HCT116 (cell line): ENCODE measurements around the gene FOXK1. TPM values are rescaled to one million over a fixed set of nuclear protein-coding genes. Genes with fewer than 3 reads are reported as not detected.

Experiments
- ATAC-seq: fragments of 200-7000 bp; cut with Tn5 transposase; 2 replicates; pipeline ENCODE4 v1.9.1; 2020; ENCODE audit warnings: mild to moderate bottlenecking, moderate library complexity
- BruUV-seq: library from RNA; stranded (reverse); fragments of 400-500 nt; replicated peaks from 2 replicates; lab custom pipeline; 2021; lab: Mats Ljungman, UMichigan
- CTCF ChIA-PET: fragments of 300-600 bp; sonication (Branson Sonifier 250); formaldehyde crosslinking; loops from one replicate; lab custom pipeline; 2021; ENCODE audit warnings: antibody characterized with exemption; lab: Charles Lee
- POLR2A ChIA-PET: fragments of 300-600, 350-600 bp; sonication (Branson Sonifier 250); formaldehyde crosslinking; loops from one replicate; lab custom pipeline; 2021; ENCODE audit warnings: antibody characterized with exemption; lab: Charles Lee
- RAD21 ChIA-PET, 2 experiments: fragments of 300-600 bp; sonication (Branson Sonifier 250); formaldehyde crosslinking; loops; one replicate each; lab custom pipeline; 2023; ENCODE audit warnings: low total read pairs in 2 of 2; ENCODE audit not compliant: uncharacterized antibody in 2 of 2, unreplicated experiment in 2 of 2, low non-redundant PET in 1 of 2; lab: Charles Lee
- DNase-seq: peaks from one replicate; pipeline ENCODE4 v3.0.0-alpha.2; 2010; ENCODE audit warnings: low read depth, low spot score
- H2AFZ ChIP-seq: fragments of 200-600 bp; shearing (Covaris generic), sonication (generic); 2 replicates; pipeline ENCODE4 v1.6.1; 2017; ENCODE audit warnings: low read depth, mixed run types, mixed read lengths, antibody characterized with exemption, low read length; ENCODE audit not compliant: poor library complexity, severe bottlenecking
- H3K27ac ChIP-seq: 2 replicates; pipeline ENCODE4 v1.5.1; 2012; ENCODE audit warnings: low read depth, low read length
- H3K27me3 ChIP-seq: fragments of 200-600 bp; sonication (generic); 2 replicates; pipeline ENCODE4 v1.6.1; 2016; ENCODE audit warnings: mixed run types, low read length, mixed read lengths; ENCODE audit not compliant: insufficient read depth
- H3K36me3 ChIP-seq, 2 experiments: fragments of 200-500 bp in 1 of 2; fragments of 200-600 bp in 1 of 2; sonication (Bioruptor generic) in 1 of 2; sonication (generic) in 1 of 2; 2 replicates each; pipeline versions ENCODE4 v1.5.1 to v1.6.1; 2014 to 2016; ENCODE audit warnings: low read length in 2 of 2, inconsistent platforms in 1 of 2, mixed read lengths in 1 of 2, mixed run types in 1 of 2; ENCODE audit not compliant: insufficient read depth in 2 of 2, control insufficient read depth in 1 of 2
- H3K4me1 ChIP-seq, 2 experiments: fragments of 200-600 bp in 1 of 2; sonication (generic) in 1 of 2; 2 replicates each; pipeline versions ENCODE4 v1.5.1 to v1.6.1; 2012 to 2017; ENCODE audit warnings: low read length in 2 of 2, inconsistent platforms in 1 of 2, mild to moderate bottlenecking in 1 of 2, mixed read lengths in 1 of 2, mixed run types in 1 of 2, moderate library complexity in 1 of 2; ENCODE audit not compliant: insufficient read depth in 2 of 2, control insufficient read depth in 1 of 2
- H3K4me2 ChIP-seq: fragments of 200-600 bp; sonication (generic); 2 replicates; pipeline ENCODE4 v1.6.1; 2017; ENCODE audit warnings: mixed run types, low read length, mixed read lengths
- H3K4me3 ChIP-seq, 2 experiments: fragments of 200-600 bp in 1 of 2; sonication (generic) in 1 of 2; replicated peaks in 1 of 2; 2 replicates each; pipeline ENCODE4 v1.5.1; 2011 to 2016; ENCODE audit warnings: low read length in 2 of 2, control low read depth in 1 of 2, low read depth in 1 of 2, mild to moderate bottlenecking in 1 of 2, mixed read lengths in 1 of 2, mixed run types in 1 of 2
- H3K79me2 ChIP-seq: fragments of 200-600 bp; sonication (generic); 2 replicates; pipeline ENCODE4 v1.6.1; 2017; ENCODE audit warnings: mild to moderate bottlenecking, mixed run types, low read length, moderate library complexity, mixed read lengths; ENCODE audit not compliant: insufficient read depth
- H3K9ac ChIP-seq: fragments of 200-600 bp; sonication (generic); 2 replicates; pipeline ENCODE4 v1.6.1; 2016; ENCODE audit warnings: low read length, mixed read lengths
- H3K9me2 ChIP-seq: fragments of 200-600 bp; sonication (generic), shearing (Covaris generic); 2 replicates; pipeline ENCODE4 v1.6.1; 2017; ENCODE audit warnings: mixed run types, mild to moderate bottlenecking, moderate library complexity; ENCODE audit not compliant: insufficient read depth
- H3K9me3 ChIP-seq, 2 experiments: fragments of 200-500 bp in 1 of 2; fragments of 200-600 bp in 1 of 2; sonication (Bioruptor generic) in 1 of 2; sonication (generic) in 1 of 2; 2 replicates each; pipeline ENCODE4 v1.6.1; 2014 to 2017; ENCODE audit warnings: low read length in 2 of 2, mixed read lengths in 2 of 2, inconsistent platforms in 1 of 2, low read depth in 1 of 2, mild to moderate bottlenecking in 1 of 2, mixed run types in 1 of 2, moderate library complexity in 1 of 2; ENCODE audit not compliant: control insufficient read depth in 1 of 2, insufficient read depth in 1 of 2
- H4K20me1 ChIP-seq: fragments of 200-600 bp; sonication (generic), shearing (Covaris generic); 2 replicates; pipeline ENCODE4 v1.6.1; 2017; ENCODE audit warnings: mixed run types, mild to moderate bottlenecking, moderate library complexity; ENCODE audit not compliant: insufficient read depth
- CEBPB ChIP-seq: IDR thresholded peaks from 2 replicates; pipeline ENCODE4 v1.6.1; 2012; ENCODE audit warnings: low read depth
- EGR1 ChIP-seq: IDR thresholded peaks from 2 replicates; pipeline ENCODE4 v1.6.1; 2012; ENCODE audit warnings: low read depth
- ELF1 ChIP-seq: IDR thresholded peaks from 2 replicates; pipeline ENCODE4 v1.6.1; 2012; ENCODE audit warnings: low read depth, borderline replicate concordance
- EZH2phosphoT487 ChIP-seq: fragments of 200-600 bp; IDR thresholded peaks from 2 replicates; pipeline ENCODE4 v1.6.1; 2018; ENCODE audit warnings: antibody characterized with exemption, borderline replicate concordance
- JUND ChIP-seq: IDR thresholded peaks from 2 replicates; pipeline ENCODE4 v1.6.1; 2012
- POLR2AphosphoS5 ChIP-seq: IDR thresholded peaks from 2 replicates; pipeline ENCODE4 v1.6.1; 2011; ENCODE audit warnings: mild to moderate bottlenecking, low read depth, low read length, moderate library complexity
- SIN3A ChIP-seq: IDR thresholded peaks from 2 replicates; pipeline ENCODE4 v1.6.1; 2012; ENCODE audit warnings: low read depth
- SP1 ChIP-seq: IDR thresholded peaks from 2 replicates; pipeline ENCODE4 v1.6.1; 2012; ENCODE audit warnings: low read depth
- SRF ChIP-seq: IDR thresholded peaks from 2 replicates; pipeline ENCODE4 v1.6.1; 2012; ENCODE audit warnings: low read depth
- TCF7L2 ChIP-seq: IDR thresholded peaks from 2 replicates; pipeline ENCODE4 v1.7.0; 2011; ENCODE audit warnings: borderline replicate concordance, inconsistent platforms; ENCODE audit not compliant: insufficient read depth, insufficient read length; ENCODE audit errors: extremely low read depth
- ZFX ChIP-seq: fragments of 450-650 bp; IDR thresholded peaks from 2 replicates; pipeline ENCODE4 v1.6.1; 2017
- ZNF274 ChIP-seq: fragments of 200-500 bp; sonication (Bioruptor generic); IDR thresholded peaks from 2 replicates; pipeline ENCODE4 v1.6.1; 2014; ENCODE audit warnings: mild to moderate bottlenecking, low read depth, low read length, inconsistent platforms
- intact Hi-C: fragments of 100-400 bp; cut with micrococcal nuclease; formaldehyde crosslinking; loops from 2 replicates; pipeline ENCODE4 v1.10.0; 2022
- total RNA-seq: library from RNA; stranded (reverse); gene quantifications from one replicate; pipeline ENCODE4 v1.2.1, GENCODE V29; 2021; ENCODE audit not compliant: unreplicated experiment
- TF ChIP-seq, protein P1 (sequence below): IDR thresholded peaks from 2 replicates; pipeline ENCODE4 v1.6.1; 2012
- TF ChIP-seq, protein P2 (sequence below): IDR thresholded peaks from 2 replicates; pipeline ENCODE4 v1.6.1; 2012; ENCODE audit warnings: low read depth
- TF ChIP-seq, protein P3 (sequence below): IDR thresholded peaks from 2 replicates; pipeline ENCODE4 v1.6.1; 2011; ENCODE audit warnings: mild to moderate bottlenecking, low read length, moderate library complexity; ENCODE audit not compliant: insufficient replicate concordance; ENCODE audit errors: extremely low read depth

The FOXK1 gene
- total RNA-seq, 1 experiment from 2014 or later, result 60.5 TPM

DNA sequence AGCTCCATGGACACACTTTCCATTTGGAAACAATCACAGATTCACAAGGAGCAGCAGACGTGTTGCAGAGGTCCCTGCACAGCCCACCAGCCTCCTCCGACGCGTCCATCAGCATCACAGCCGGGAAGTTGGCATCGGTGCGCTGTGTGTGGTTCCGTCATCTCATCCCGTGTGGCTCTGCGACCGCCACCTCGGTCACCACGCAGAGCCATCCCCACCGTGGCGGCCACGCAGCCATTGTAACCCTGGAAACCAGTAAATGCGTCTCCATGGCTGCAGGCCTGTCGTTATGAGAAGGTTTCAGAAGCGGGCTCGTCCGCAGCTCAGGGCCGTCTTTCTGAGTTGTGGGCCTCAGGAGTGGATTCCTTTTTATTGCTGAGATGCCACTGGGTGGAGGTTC is 36.0 kb downstream of the FOXK1 start:
- H3K9ac ChIP-seq, result no peak overlapping the region

More for the DNA sequence above, 36.0 kb downstream of the FOXK1 start:
- Histone ChIP-seq H3K36me3 (0 out of 4 replicates have a peak, but pooled peaks cover 0 to 2% of the 10 kb centered on the region in 2 experiments), H2AFZ (no peak overlapping the region), H3K4me1 (no peaks in the 10 kb centered on the region), H4K20me1 (no peaks in the 10 kb centered on the region), H3K27ac (no peak overlapping the region), H3K4me2 (no peak overlapping the region), H3K27me3 (no peaks in the 10 kb centered on the region), H3K9me3 (peaks cover 0 to 4% of the 10 kb centered on the region in 2 experiments; a peak in 1 of 4 replicates), H3K4me3 (no peak overlapping the region), H3K9me2 (no peaks in the 10 kb centered on the region), H3K79me2 (peaks cover 99% of the 10 kb centered on the region)
- TF ChIP-seq, protein P1, sequence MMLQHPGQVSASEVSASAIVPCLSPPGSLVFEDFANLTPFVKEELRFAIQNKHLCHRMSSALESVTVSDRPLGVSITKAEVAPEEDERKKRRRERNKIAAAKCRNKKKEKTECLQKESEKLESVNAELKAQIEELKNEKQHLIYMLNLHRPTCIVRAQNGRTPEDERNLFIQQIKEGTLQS, result no peak
- no peak for TF ChIP-seq ELF1
- TF ChIP-seq SRF, result no peak
- TF ChIP-seq ZFX, result no peak
- no peak for TF ChIP-seq EGR1
- TF ChIP-seq JUND, result no peak
- no peak for TF ChIP-seq POLR2AphosphoS5
- TF ChIP-seq, protein P2, sequence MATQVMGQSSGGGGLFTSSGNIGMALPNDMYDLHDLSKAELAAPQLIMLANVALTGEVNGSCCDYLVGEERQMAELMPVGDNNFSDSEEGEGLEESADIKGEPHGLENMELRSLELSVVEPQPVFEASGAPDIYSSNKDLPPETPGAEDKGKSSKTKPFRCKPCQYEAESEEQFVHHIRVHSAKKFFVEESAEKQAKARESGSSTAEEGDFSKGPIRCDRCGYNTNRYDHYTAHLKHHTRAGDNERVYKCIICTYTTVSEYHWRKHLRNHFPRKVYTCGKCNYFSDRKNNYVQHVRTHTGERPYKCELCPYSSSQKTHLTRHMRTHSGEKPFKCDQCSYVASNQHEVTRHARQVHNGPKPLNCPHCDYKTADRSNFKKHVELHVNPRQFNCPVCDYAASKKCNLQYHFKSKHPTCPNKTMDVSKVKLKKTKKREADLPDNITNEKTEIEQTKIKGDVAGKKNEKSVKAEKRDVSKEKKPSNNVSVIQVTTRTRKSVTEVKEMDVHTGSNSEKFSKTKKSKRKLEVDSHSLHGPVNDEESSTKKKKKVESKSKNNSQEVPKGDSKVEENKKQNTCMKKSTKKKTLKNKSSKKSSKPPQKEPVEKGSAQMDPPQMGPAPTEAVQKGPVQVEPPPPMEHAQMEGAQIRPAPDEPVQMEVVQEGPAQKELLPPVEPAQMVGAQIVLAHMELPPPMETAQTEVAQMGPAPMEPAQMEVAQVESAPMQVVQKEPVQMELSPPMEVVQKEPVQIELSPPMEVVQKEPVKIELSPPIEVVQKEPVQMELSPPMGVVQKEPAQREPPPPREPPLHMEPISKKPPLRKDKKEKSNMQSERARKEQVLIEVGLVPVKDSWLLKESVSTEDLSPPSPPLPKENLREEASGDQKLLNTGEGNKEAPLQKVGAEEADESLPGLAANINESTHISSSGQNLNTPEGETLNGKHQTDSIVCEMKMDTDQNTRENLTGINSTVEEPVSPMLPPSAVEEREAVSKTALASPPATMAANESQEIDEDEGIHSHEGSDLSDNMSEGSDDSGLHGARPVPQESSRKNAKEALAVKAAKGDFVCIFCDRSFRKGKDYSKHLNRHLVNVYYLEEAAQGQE, result no peak
- no peak for TF ChIP-seq TCF7L2
- no peak for TF ChIP-seq EZH2phosphoT487
- no peak for TF ChIP-seq ZNF274
- TF ChIP-seq, protein P3, sequence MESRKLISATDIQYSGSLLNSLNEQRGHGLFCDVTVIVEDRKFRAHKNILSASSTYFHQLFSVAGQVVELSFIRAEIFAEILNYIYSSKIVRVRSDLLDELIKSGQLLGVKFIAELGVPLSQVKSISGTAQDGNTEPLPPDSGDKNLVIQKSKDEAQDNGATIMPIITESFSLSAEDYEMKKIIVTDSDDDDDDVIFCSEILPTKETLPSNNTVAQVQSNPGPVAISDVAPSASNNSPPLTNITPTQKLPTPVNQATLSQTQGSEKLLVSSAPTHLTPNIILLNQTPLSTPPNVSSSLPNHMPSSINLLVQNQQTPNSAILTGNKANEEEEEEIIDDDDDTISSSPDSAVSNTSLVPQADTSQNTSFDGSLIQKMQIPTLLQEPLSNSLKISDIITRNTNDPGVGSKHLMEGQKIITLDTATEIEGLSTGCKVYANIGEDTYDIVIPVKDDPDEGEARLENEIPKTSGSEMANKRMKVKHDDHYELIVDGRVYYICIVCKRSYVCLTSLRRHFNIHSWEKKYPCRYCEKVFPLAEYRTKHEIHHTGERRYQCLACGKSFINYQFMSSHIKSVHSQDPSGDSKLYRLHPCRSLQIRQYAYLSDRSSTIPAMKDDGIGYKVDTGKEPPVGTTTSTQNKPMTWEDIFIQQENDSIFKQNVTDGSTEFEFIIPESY, result no peak
- TF ChIP-seq CEBPB, result no peak
- no peak for TF ChIP-seq SIN3A
- TF ChIP-seq SP1, result no peak
- intact Hi-C loops, result no loop called here
- POLR2A ChIA-PET, result no interaction called here
- RAD21 ChIA-PET, result no interaction called here
- BruUV-seq, result no TSS peak
- CTCF ChIA-PET, result no interaction called here
- ATAC-seq (no peak), DNase-seq (no peak)
